IPS-11a (cell line): Measurements from ENCODE around the gene PHLPP1.
"Not testable (repeated sequence)": the region's sequence is repeated elsewhere in the genome, so short reads cannot be mapped to it uniquely, and the experiment has no call there.

ENCODE experiments used
- H3K4me3 ChIP-seq: one replicate; pipeline ENCODE4 v1.5.1; 2013; ENCODE audit warnings: low read depth, low read length, control low read depth

PHLPP1 gene

GRCh38 chr18:62802523-62802922 lies 87.2 kb downstream of the PHLPP1 start:
- no peak overlapping the region for H3K4me3 ChIP-seq

DNA sequence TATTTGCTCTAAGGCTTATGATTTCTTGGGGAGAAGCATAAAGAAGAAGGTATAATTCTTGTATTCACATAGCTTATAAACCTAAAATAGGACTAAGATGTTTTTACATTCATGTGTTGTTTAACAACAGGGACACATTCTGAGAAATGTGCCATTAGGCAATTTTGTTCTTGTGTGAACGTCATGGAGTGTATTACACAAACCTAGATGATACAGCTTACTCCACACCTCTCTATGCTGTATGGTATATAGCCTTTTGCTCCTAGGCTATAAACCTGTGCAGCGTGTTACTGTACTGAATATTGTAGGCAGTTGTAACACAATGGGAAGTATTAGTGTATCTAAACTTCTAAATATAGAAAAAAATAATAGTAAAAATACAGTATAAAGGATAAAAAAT lies 92.1 kb downstream of the PHLPP1 start:
- H3K4me3 ChIP-seq, result no peak overlapping the region

GRCh38 chr18:62808123-62808522 lies 92.8 kb downstream of the PHLPP1 start:
- H3K4me3 ChIP-seq, result no peak overlapping the region

- H3K4me3 ChIP-seq, result not testable (repeated sequence)
These were observed 94.1 kb downstream of the PHLPP1 start for GRCh38 chr18:62809445-62809844.

- no peak overlapping the region for H3K4me3 ChIP-seq
These were observed 94.6 kb downstream of the PHLPP1 start for GRCh38 chr18:62809900-62810299.

- no peak overlapping the region for H3K4me3 ChIP-seq
These were observed 95.3 kb downstream of the PHLPP1 start for GRCh38 chr18:62810682-62811081.

DNA sequence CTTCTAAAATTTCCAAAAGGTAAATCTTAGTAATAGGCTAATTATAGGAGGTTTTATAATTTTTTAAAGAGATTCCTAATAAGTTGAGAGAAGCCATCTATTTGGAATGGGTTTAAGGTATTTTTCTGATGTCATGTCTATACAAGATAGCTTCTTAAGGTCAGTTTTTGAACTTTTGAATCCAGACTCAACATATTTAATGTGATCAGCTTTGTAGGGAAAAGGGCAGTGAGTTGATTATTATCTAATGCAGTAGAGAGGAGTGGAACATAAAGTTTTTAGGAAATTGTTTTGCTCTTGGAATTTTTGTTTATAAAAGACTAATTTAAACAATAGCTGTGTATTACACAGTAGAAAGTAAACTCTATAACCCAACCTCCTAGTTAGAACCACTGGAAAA lies 96.3 kb downstream of the PHLPP1 start:
- no peak overlapping the region for H3K4me3 ChIP-seq

DNA sequence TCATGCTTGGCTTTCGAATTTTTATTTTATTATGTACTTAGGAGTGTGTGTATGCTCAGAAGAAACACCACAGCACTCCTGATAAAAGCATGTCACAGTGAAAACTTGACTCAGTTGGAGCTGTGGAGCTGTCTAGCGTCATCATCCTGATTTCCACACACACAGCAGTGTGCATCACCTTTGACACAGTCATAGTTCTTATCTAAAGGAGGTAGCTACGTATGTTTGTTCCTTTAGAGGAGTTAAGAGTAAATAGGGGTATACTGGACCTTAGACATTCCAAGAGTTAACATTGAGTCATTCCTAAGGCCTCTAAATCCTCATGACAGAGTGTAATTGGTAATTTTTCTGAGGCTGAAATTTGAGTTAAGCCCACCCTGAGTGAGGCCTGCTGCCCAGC lies 96.9 kb downstream of the PHLPP1 start:
- no peak overlapping the region for H3K4me3 ChIP-seq

- H3K4me3 ChIP-seq, result no peak overlapping the region
These were observed 97.5 kb downstream of the PHLPP1 start for GRCh38 chr18:62812876-62813275.

GRCh38 chr18:62814132-62814759 lies 98.9 kb downstream of the PHLPP1 start:
- no peak overlapping the region for H3K4me3 ChIP-seq

DNA sequence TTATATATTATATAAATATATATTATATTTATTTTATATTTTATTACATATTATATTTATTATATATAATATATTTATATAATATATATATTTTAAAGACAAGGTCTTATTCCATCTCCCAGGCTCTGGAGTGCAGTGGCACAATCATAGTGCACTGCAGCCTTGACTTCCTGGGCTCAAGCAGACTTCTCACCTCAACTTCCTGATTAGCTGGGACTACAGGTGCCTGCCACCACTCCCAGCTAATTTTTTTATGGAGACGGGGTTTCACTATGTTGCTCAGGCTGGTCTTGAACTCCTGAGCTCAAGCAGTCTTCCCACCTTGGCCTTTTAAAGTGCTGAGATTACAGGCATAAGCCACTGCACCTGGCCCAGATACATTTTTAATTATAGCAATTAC lies 110.0 kb downstream of the PHLPP1 start:
- no peak overlapping the region for H3K4me3 ChIP-seq

DNA sequence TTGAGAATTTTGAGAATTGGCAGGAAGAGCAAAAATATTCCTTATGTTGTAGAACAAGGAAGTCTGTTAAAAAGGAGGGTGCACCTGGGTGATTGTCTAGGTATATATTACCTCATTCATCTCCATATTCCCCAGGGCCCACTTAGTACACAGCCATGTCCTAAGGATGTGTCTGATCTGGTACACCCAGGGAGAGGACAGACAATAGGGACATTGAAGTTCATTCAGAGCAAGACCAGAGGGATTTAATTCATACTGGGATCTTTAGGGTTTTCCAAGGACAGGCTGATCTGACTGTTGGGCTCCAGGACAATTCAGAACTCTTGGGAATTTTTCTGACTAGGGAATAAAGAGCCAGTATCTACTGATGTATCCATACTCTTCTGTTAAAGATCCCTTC lies 112.1 kb downstream of the PHLPP1 start:
- no peak overlapping the region for H3K4me3 ChIP-seq

DNA sequence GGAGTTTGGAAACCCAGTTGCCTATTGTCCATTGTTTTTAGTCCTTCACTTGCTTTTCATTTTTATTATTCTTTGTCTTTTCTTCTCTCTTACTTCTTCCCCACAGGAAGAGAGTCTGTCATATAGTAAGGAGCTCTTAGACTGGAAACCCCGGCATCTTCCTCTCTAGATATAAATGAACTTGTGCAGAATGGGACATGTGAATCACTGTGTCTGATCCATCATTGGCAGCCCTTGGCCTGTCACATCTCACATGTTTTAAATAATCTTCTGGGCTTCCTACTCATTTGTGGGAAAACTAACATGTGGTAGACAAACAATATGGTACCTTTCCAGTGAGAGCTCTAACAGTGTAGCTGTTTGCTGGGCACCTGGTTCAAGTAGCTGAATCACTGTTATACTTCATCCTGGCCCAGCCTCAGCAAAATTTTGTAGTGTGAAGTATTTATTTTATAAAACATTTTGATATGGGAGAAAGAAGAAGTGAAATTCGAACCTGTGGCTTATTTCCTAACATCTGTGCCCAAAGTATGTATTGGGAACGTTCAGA lies 112.8 kb downstream of the PHLPP1 start:
- no peak overlapping the region for H3K4me3 ChIP-seq

DNA sequence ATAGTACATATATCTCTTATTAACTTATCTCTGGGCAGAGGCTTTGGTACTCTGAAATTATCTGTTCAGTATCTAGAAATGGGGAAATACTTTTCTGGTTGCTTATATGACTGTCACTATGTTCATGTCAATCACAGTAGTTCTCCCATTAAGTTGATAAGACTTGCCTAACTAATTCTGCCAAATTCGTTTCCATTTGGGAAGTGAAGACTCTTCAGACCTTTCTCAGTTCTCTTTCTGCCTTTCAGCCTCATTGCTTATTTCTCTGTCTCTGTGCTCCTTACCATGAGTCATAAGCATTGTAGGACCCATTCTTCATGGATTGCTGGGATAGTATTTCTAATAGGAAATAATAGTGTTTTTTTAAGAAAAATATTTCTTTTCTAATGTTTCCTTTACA lies 113.5 kb downstream of the PHLPP1 start:
- H3K4me3 ChIP-seq, result no peak overlapping the region

DNA sequence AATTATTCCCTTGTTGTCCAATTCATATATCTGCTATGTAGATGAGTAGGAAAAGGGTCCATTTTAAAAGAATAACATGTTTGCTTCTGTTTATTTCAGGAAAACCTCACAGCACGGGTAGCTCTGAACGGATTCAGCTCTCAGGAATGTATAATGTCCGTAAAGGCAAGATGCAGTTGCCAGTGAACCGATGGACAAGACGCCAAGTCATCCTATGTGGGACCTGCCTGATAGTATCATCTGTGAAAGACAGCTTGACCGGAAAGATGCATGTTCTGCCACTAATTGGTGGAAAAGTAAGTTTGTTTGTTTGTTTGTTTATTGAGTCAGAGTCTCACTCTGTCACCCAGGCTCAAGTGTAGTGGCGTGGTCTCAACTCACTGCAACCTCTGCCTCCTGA lies 114.6 kb downstream of the PHLPP1 start:
- no peak overlapping the region for H3K4me3 ChIP-seq

DNA sequence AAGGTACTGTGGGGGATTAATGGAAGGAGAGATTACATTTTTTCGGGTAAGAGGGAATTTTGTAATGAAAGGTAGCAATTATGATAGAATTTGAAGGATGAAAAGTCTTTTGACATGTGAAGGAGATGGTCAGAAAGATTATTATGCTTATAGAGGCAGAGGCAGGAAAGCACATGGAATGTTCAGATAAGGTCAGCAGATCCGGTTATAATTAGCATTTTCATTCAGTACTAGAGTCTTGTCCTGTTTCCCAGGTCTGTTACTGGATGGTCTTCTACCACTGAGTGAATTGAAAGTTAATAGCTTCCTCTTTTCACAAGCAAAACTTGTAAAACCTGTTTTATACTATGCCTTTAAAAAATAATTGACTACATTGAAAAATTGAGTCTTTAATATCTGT lies 116.9 kb downstream of the PHLPP1 start:
- H3K4me3 ChIP-seq, result no peak overlapping the region

GRCh38 chr18:62833494-62833893 lies 118.2 kb downstream of the PHLPP1 start:
- H3K4me3 ChIP-seq, result no peak overlapping the region

- no peak overlapping the region for H3K4me3 ChIP-seq
These were observed 119.4 kb downstream of the PHLPP1 start for GRCh38 chr18:62834715-62835114.

DNA sequence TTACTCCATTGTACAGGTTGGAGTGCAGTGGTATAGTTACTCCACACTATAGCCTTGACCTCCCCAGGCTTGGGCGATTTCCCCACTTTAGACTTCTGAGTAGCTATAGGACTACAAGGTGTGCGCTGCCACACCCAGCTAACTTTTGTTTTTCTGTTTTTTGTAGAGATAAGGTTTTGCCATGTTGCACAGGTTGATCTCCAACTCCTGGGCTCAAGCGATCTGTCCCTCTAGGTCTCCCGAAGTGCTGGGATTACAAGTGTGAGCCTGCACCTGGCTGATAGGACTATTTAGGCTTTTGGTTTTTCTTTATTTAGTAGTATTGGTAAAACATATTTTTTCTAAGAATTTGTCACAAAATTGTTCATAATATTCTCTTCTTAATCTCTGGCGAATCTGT lies 121.7 kb downstream of the PHLPP1 start:
- H3K4me3 ChIP-seq, result no peak overlapping the region

DNA sequence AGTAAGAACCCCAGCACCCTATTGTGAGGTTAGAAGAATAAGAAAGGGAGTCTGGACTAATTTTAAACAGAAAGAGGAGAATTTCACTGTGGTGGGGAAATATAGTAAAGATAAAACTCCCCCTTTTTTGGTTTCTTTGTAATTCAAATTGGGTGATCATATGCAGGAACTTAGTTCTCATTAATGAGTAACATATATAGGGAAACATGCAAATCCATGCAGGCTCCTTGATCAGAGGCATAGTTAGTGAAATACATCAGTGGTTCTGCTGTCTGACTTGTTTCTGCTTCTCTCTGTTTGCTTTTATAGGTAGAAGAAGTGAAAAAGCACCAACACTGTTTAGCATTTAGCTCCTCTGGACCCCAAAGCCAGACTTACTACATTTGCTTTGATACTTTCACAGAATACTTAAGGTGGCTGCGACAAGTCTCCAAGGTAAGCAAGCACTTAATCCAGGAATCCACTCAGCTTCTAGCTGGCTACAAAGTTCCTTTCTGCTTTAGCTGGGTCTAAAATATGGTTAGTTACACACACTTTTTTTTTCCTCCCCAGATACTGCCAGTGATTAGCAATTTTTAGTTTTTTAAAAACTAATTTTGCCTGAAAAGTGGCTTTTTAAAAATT lies 123.2 kb downstream of the PHLPP1 start:
- no peak overlapping the region for H3K4me3 ChIP-seq

GRCh38 chr18:62839874-62840713 lies 124.8 kb downstream of the PHLPP1 start:
- H3K4me3 ChIP-seq, result no peak overlapping the region

GRCh38 chr18:62841405-62841804 lies 126.1 kb downstream of the PHLPP1 start:
- no peak overlapping the region for H3K4me3 ChIP-seq
